ENCODE data around the gene RAB5A.

The RAB5A gene

DNA sequence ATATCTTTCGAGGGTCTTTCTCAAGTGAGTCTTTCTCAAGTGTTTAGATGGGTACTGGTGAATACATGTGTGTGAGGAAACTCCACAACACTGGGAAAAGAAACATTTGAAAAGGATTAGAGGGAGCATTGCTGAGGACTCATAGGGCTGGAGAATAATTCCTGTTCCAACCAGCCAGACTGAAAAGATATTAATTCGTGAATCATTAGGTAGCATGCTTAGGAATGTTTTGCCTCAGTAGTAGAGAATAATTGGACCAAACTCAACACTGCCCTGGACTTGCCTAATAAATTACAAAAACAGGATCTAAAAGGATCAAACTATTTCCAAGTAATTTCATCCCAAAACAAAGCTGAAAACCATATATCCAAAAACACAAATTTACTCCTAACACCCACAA is 47.9 kb downstream of the RAB5A start:
- DNase-seq (ENCODE audit: extremely low spot score), result no peak
- POLR2A ChIA-PET, result no interaction called here
- no peak for TF ChIP-seq CTCF (IDR thresholded peaks at IDR 0.05; ENCODE audit: control extremely low read depth, extremely low read depth, low read depth, missing control alignments)
- CTCF ChIA-PET, result interaction anchor here (1.0 kb wide), 1 partner anchor 10 kb away, joined by 4 read pairs; no protein-coding TSS in a partner anchor

DNA sequence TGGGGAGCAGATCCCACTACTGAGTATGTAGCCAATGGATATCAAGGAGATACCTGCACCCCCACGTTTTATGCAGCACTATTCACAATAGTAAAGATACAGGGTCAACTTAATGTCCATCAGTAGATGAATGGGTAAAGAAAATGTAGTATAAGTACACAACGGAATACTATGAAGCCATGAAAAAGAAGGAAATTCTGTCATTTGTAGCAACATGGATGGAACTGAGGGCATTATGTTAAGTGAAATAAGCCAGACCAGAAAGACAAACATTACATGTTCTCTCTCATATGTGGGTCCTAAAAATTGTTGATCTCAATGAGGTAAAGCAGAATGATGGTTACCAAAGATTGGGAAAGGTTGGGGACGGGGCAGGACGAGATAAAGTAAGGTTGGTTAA is 50.6 kb downstream of the RAB5A start:
- POLR2A ChIA-PET, result no interaction called here

DNA sequence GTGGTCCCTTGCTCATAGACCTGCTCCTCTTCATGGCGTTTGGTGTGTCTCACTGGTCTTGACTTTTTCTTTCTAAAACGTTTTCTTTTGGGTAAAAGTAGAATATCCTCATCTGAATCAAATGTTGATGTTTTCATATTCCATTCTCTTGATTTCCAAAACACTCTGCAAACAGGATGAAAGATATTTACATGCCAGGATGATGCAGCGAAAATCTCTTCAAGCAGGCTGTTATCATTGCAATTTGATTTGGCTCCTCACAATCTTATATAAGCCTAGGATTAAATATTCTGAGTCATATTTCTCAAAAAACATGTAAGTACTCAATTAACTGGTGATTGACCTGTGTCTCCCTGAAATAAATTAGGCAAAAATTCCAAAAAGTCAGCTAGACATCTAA is 55.0 kb downstream of the RAB5A start:
- TF ChIP-seq CTCF (IDR thresholded peaks at IDR 0.05; ENCODE audit: control extremely low read depth, extremely low read depth, low read depth, missing control alignments), result no peak
- ChIA-PET POLR2A (no interaction called here), CTCF (interaction anchor here (0.9 kb wide), 1 partner anchor 8 kb away, joined by 3 read pairs; no protein-coding TSS in a partner anchor)
- no peak for DNase-seq (ENCODE audit: extremely low spot score)

More for the DNA sequence above, 50.6 kb downstream of the RAB5A start:
- CTCF ChIA-PET, result no interaction called here
- DNase-seq (ENCODE audit: extremely low spot score), result no peak
- no peak for TF ChIP-seq CTCF (IDR thresholded peaks at IDR 0.05; ENCODE audit: control extremely low read depth, extremely low read depth, low read depth, missing control alignments)

DNA sequence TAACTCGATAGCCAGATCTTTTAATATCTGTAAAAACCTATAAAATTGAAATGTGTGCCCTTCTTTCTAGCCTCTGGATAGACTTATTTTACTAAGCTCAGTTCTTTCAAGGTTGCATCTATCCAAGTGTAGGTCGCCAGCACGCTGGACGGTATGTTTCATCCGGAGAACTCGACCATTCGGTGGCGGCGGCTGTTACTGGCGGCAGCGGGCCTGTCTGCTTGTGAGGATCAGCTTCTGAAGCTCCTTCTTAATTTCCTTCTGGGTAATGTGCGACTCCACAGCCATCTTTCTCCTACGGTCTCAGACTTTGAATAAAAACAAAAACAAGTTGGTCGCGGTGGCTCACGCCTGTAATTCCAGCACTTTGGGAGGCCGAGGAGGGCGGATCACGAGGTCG is 61.1 kb downstream of the RAB5A start:
- DNase-seq (ENCODE audit: extremely low spot score), result no peak
- POLR2A ChIA-PET, result no interaction called here
- TF ChIP-seq CTCF (IDR thresholded peaks at IDR 0.05; ENCODE audit: control extremely low read depth, extremely low read depth, low read depth, missing control alignments), result no peak
- CTCF ChIA-PET, result no interaction called here

- DNase-seq (ENCODE audit: extremely low spot score), result no peak
- TF ChIP-seq CTCF (IDR thresholded peaks at IDR 0.05; ENCODE audit: control extremely low read depth, extremely low read depth, low read depth, missing control alignments), result no peak
- POLR2A ChIA-PET, result no interaction called here
- CTCF ChIA-PET, result interaction anchor here (1.0 to 1.5 kb wide), 2 partner anchors 10 to 18 kb away, joined by 3 to 4 read pairs; no protein-coding TSS in a partner anchor
Measured at GRCh38 chr3:20008646-20009045, 61.7 kb downstream of the RAB5A start.

GRCh38 chr3:20012164-20012563 is 65.3 kb downstream of the RAB5A start, which contains the start of gene PP2D1:
TSS of gene PP2D1 (minus strand) at chr3:20012264. CDS start at chr3:20012072, 192 bp downstream.
- ChIA-PET CTCF (no interaction called here), POLR2A (no interaction called here)
- TF ChIP-seq CTCF (IDR thresholded peaks at IDR 0.05; ENCODE audit: control extremely low read depth, extremely low read depth, low read depth, missing control alignments), result no peak
- DNase-seq (ENCODE audit: extremely low spot score), result no peak

DNA sequence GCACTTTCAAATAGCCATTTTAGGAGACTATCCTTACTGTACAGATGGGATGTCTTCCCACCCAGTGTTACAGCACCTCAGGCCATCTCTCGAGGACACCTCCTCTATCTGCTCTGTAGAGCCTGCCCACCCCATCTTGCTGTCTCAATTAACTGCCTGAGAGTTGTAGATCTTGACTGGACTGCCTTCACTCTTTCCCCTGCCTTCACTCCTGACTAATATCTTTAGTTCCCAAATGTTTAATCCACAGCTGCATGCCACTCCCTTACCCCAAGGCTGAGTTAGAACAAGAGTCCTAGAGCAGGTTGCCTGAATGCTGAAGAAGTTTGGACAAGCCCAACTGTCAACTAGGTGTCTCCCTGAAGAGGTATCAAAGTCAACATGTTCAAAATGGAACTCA is 66.5 kb downstream of the RAB5A start:
- ChIA-PET POLR2A (no interaction called here), CTCF (interaction anchor here (0.8 kb wide), 1 partner anchor 14 kb away, joined by 3 read pairs; no protein-coding TSS in a partner anchor)
- no peak for TF ChIP-seq CTCF (IDR thresholded peaks at IDR 0.05; ENCODE audit: control extremely low read depth, extremely low read depth, low read depth, missing control alignments)
- DNase-seq (ENCODE audit: extremely low spot score), result no peak

Measured in GM10248 (cell line).